Right lobe of liver (tissue), 6 donors: ENCODE results near the gene MACROD2. TPM values are rescaled to one million over a fixed set of nuclear protein-coding genes. Genes with fewer than 3 reads are reported as not detected.
"Not testable (repeated sequence)": the region's sequence is repeated elsewhere in the genome, so short reads cannot be mapped to it uniquely, and the experiment has no call there.

Source experiments
- ATAC-seq, 4 donors: fragments of 200-7000 bp; cut with Tn5 transposase; one replicate each; pipeline ENCODE4 v1.9.1; 2020; ENCODE audit warnings: mild to moderate bottlenecking in 4 of 4, moderate library complexity in 4 of 4
- DNase-seq, 3 donors: peaks; one replicate each; pipeline ENCODE4 v3.0.0-alpha.2; 2020
- H3K27ac ChIP-seq, 3 donors: fragments of 200-600 bp; one replicate each; pipeline ENCODE4 v1.8.0; 2022
- H3K27me3 ChIP-seq, 2 donors: fragments of 200-600 bp; one replicate each; pipeline ENCODE4 v1.8.0; 2022
- H3K36me3 ChIP-seq, 4 donors: fragments of 200-600 bp; sonication (generic) in 1 of 4; one replicate each; pipeline versions ENCODE4 v1.5.1 to v1.8.0; 2017 to 2022; ENCODE audit warnings: control low read depth in 1 of 4
- H3K4me1 ChIP-seq, 4 donors: fragments of 200-600 bp; sonication (generic) in 1 of 4; one replicate each; pipeline versions ENCODE4 v1.5.1 to v1.8.0; 2017 to 2022; ENCODE audit warnings: control low read depth in 1 of 4
- H3K4me3 ChIP-seq, 3 donors: fragments of 200-600 bp; one replicate each; pipeline ENCODE4 v1.8.0; 2022
- H3K9me3 ChIP-seq, 4 donors: fragments of 200-600 bp; sonication (generic) in 1 of 4; one replicate each; pipeline versions ENCODE4 v1.5.1 to v1.8.0; 2017 to 2022; ENCODE audit warnings: control low read depth in 1 of 4
- POLR2A ChIP-seq: fragments of 450-650 bp; IDR thresholded peaks from one replicate; pipeline ENCODE4 v1.6.1; 2017; ENCODE audit warnings: antibody characterized with exemption, mild to moderate bottlenecking
- WGBS: methylation state at CpG from one replicate; pipeline ENCODE4 v1.1.6; 2018; ENCODE audit warnings: low coverage, low lambda C conversion rate; ENCODE audit not compliant: insufficient coverage; ENCODE audit errors: missing lambda C conversion rate; 5-methylcytosine and 5-hydroxymethylcytosine counted together
- intact Hi-C, 2 donors: fragments of 100-400 bp; cut with DNase I; formaldehyde crosslinking; loops; one replicate each; pipeline versions ENCODE4 v1.11.2 to v1.14.1; 2022
- total RNA-seq, 6 experiments: library from RNA; depleted of rRNA in 2 of 6; stranded (reverse); fragments of >200 nt in 2 of 6; fragmentation: NEBNext Ultra II Directional in 3 of 6; extraction: Animal tissue kit (Norgen Biotek cat#: 25700) in 3 of 6; gene quantifications; one replicate each; pipeline versions ENCODE4 v1.1.0 to v1.2.4, GENCODE V29; 2016 to 2023
- TF ChIP-seq, protein P1 (sequence below), 4 donors: fragments of 200-600 bp in 3 of 4; fragments of 450-650 bp in 1 of 4; IDR thresholded peaks; one replicate each; pipeline versions ENCODE4 v1.5.1 to v1.8.0; 2016 to 2022; ENCODE audit warnings: antibody characterized with exemption in 4 of 4, mild to moderate bottlenecking in 2 of 4
- donor health status: DM: no; HTN: yes; CAD: no.
- donor health status: DM: no; HTN: no; CAD: no.
- donor health status: DM: no; HTN: no; CAD: no.
- donor health status: DM: no; HTN: yes; CAD: no.
- donor health status: DM: no; HTN: yes; CAD: no.

The MACROD2 gene
- total RNA-seq, 6 experiments from 2014 or later: 1.2 to 5.5 (median 3.3) TPM

DNA sequence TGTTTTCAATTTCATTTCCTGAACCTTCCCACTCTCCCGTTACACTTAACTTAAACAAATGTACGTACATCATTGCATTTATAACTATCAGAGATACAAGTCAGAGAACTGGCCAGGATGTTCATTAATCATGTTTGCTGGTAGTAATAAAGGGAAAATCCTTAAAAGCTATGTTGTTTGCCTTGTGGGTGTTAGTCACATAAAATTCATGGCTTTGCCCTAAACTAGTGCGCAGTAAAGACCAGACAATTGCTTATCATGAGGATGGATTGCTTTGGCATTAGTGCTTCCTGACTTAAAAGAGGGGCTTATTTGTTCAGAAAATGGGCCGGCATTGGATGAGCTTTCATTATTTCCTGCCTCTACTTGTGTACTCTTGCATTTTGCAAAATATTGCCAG, 1379.4 kb downstream of the MACROD2 start:
- Histone ChIP-seq H3K4me3 (no peak overlapping the region), H3K9me3 (no peaks in the 10 kb centered on the region), H3K27ac (no peak overlapping the region), H3K4me1 (no peaks in the 10 kb centered on the region), H3K27me3 (no peaks in the 10 kb centered on the region), H3K36me3 (no peaks in the 10 kb centered on the region)
- no peak for ATAC-seq
- TF ChIP-seq POLR2A: no peak
- TF ChIP-seq, protein P1, sequence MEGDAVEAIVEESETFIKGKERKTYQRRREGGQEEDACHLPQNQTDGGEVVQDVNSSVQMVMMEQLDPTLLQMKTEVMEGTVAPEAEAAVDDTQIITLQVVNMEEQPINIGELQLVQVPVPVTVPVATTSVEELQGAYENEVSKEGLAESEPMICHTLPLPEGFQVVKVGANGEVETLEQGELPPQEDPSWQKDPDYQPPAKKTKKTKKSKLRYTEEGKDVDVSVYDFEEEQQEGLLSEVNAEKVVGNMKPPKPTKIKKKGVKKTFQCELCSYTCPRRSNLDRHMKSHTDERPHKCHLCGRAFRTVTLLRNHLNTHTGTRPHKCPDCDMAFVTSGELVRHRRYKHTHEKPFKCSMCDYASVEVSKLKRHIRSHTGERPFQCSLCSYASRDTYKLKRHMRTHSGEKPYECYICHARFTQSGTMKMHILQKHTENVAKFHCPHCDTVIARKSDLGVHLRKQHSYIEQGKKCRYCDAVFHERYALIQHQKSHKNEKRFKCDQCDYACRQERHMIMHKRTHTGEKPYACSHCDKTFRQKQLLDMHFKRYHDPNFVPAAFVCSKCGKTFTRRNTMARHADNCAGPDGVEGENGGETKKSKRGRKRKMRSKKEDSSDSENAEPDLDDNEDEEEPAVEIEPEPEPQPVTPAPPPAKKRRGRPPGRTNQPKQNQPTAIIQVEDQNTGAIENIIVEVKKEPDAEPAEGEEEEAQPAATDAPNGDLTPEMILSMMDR (IDR thresholded peaks at IDR 0.05): no peak
- intact Hi-C loops: no loop called here
- WGBS: 60% methylated on average over 3 of the region's 4 CpGs
- DNase-seq: no peak

DNA sequence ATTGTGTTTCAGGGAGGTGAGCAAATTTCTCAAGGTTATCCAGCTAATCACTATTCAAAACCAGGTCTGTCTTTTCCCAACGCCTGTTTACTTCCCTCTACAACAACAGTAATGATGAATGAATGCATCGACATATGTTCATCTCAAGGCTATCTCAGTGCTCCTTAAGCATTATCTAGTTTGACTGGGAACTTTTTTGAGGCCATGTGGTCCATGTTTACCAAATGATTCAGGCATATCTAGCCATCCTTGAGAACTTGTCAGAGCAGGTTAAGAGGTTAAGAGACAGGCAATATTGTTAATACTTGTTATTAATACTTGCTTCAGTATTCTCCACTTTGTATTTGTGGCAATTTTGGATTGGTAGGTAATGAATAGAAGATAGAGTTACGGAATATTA, 1380.5 kb downstream of the MACROD2 start:
- TF ChIP-seq, protein P1 (IDR thresholded peaks at IDR 0.05): no peak
- TF ChIP-seq POLR2A: no peak
- H3K4me3 ChIP-seq: no peak overlapping the region
- intact Hi-C loops: no loop called here
- no peak for DNase-seq
- H3K9me3 ChIP-seq: no peaks in the 10 kb centered on the region
- WGBS: 76% methylated on average over 3 of the region's 3 CpGs
- no peaks in the 10 kb centered on the region for H3K4me1 ChIP-seq
- H3K27me3 ChIP-seq: no peaks in the 10 kb centered on the region
- H3K36me3 ChIP-seq: no peaks in the 10 kb centered on the region
- ATAC-seq: no peak
- no peak overlapping the region for H3K27ac ChIP-seq

DNA sequence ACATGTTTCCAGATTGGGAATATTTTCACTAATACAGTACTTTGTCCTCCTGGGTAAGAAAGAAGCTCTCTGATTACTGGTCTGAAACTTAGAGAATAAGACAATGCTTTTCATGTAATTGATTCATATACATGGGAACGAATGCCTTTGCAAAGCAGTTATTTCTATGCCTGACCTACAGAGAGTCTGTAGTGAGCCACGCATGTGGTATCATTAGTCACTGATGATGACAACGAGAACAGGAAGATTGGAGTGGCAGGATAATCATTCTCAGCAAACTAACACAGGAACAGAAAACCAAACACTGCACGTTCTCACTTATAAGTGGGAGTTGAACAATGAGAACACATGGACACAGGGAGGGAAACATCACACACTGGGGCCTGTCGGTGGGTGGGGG, 1382.3 kb downstream of the MACROD2 start:
- H3K4me3 ChIP-seq, H3K27me3 ChIP-seq, H3K9me3 ChIP-seq, DNase-seq, H3K4me1 ChIP-seq, intact Hi-C loops, H3K36me3 ChIP-seq, ATAC-seq, H3K27ac ChIP-seq: not testable (repeated sequence)
- WGBS: 58% methylated on average over 5 of the region's 5 CpGs

DNA sequence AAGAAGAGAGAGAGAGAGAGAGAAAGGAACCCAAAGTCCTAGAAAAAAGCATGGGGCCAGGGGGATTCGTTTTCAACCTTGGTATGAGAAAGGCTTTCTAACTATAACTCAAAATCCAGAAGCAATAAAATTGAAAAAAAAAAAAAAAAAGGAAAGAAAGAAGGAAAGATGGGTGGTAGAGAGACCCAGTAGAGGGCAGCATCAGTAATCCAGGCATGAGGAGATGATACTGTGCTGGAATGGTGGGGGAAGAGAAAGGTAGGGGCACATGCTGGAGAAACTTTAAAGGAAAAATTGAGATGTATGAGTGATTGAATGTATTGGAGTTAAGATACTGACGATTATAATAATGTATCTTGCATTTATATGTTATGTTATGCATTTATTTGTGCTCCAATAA, 1382.8 kb downstream of the MACROD2 start:
- no peak for TF ChIP-seq POLR2A
- TF ChIP-seq, protein P1 (IDR thresholded peaks at IDR 0.05): peak in 1 of 4 donors; percentile 11
- 30% methylated on average over 2 of the region's 2 CpGs for WGBS
- intact Hi-C loops: no loop called here
- Histone ChIP-seq H3K36me3 (no peaks in the 10 kb centered on the region), H3K4me1 (no peaks in the 10 kb centered on the region), H3K9me3 (no peaks in the 10 kb centered on the region), H3K27me3 (no peaks in the 10 kb centered on the region), H3K27ac (no peak overlapping the region), H3K4me3 (no peak overlapping the region)
- ATAC-seq (no peak), DNase-seq (no peak)

DNA sequence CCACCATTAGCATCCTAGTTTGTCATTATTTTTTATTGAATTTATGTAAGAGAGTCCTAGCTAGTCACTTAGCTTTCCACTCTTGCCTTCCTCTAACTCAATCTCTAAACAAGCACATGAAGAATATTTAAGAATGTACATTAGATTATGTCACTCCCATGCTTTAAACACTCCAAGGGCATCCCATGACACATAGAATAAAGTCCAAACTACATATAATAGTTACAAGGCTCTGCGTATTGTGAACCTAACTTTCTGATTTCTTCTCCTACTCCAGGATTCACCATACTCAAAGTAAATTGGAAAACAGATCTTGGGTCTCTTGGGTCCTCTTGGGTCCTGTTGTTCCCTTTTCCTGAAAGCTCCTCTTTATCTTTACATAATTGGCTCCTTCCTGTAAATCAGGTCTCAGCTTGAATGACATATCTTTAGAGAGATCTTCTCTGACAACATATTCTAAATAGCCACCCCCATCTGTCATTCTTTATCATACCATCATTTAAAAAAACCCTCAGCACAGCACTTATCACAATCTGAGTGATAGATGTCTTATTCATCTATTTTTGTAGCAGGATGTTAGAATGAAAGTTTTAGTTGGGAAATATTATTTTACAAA, 1384.5 kb downstream of the MACROD2 start:
- no peaks in the 10 kb centered on the region for H3K4me1 ChIP-seq
- 88% methylated on average over 1 of the region's 1 CpG for WGBS
- H3K4me3 ChIP-seq: no peak overlapping the region
- no peak overlapping the region for H3K27ac ChIP-seq
- H3K27me3 ChIP-seq: no peaks in the 10 kb centered on the region
- intact Hi-C loops: no loop called here
- DNase-seq (no peak), ATAC-seq (no peak)
- H3K9me3 ChIP-seq: no peaks in the 10 kb centered on the region
- no peaks in the 10 kb centered on the region for H3K36me3 ChIP-seq
- TF ChIP-seq POLR2A: no peak
- TF ChIP-seq, protein P1 (IDR thresholded peaks at IDR 0.05): no peak
